Kidney (tissue), 14 donors: ENCODE results near the gene ZNF19. TPM values are rescaled to one million over a fixed set of nuclear protein-coding genes. Genes with fewer than 3 reads are reported as not detected.

Source experiments
- DNase-seq, 5 donors: peaks; one replicate each; pipeline ENCODE4 v3.0.0-alpha.2; 2013 to 2020
- FAIRE-seq: peaks from 2 replicates; lab custom pipeline; 2012; peaks lifted over from hg19 to GRCh38; lab: Jason Lieb, UNC
- H3K27ac ChIP-seq, 2 donors: one replicate each; pipeline ENCODE4 v1.7.0; 2013; ENCODE audit warnings: low read depth in 2 of 2, low read length in 2 of 2, inconsistent platforms in 1 of 2
- H3K27me3 ChIP-seq: one replicate; pipeline ENCODE4 v1.7.1; 2013; ENCODE audit warnings: low read length, inconsistent platforms; ENCODE audit not compliant: control insufficient read depth, insufficient read depth
- H3K36me3 ChIP-seq, 3 donors: one replicate each; pipeline versions ENCODE4 v1.7.0 to v1.7.1; 2013; ENCODE audit warnings: low read length in 3 of 3, control low read depth in 1 of 3, inconsistent platforms in 1 of 3; ENCODE audit not compliant: insufficient read depth in 3 of 3, control insufficient read depth in 2 of 3
- H3K4me1 ChIP-seq, 3 donors: one replicate each; pipeline versions ENCODE4 v1.7.0 to v1.7.1; 2013; ENCODE audit warnings: low read length in 3 of 3, inconsistent platforms in 1 of 3, low read depth in 1 of 3; ENCODE audit not compliant: control insufficient read depth in 2 of 3, insufficient read depth in 2 of 3
- H3K4me3 ChIP-seq, 3 donors: one replicate each; pipeline versions ENCODE4 v1.7.0 to v1.8.1; 2013; ENCODE audit warnings: low read length in 3 of 3, control low read depth in 1 of 3, inconsistent platforms in 1 of 3
- H3K9ac ChIP-seq, 3 donors: one replicate each; pipeline versions ENCODE4 v1.7.0 to v1.7.1; 2013; ENCODE audit warnings: low read length in 3 of 3, control low read depth in 1 of 3, inconsistent platforms in 1 of 3
- H3K9me3 ChIP-seq, 3 donors: one replicate each; pipeline versions ENCODE4 v1.7.0 to v1.7.1; 2013; ENCODE audit warnings: low read length in 3 of 3, control low read depth in 1 of 3, inconsistent platforms in 1 of 3; ENCODE audit not compliant: control insufficient read depth in 2 of 3, insufficient read depth in 1 of 3
- CTCF ChIP-seq: IDR thresholded peaks from 3 replicates; pipeline ENCODE4 v1.5.1; 2012; ENCODE audit warnings: mild to moderate bottlenecking, moderate library complexity, borderline replicate concordance; ENCODE audit not compliant: insufficient read depth; ENCODE audit errors: extremely low read depth
- intact Hi-C: fragments of 100-400 bp; cut with DNase I; formaldehyde crosslinking; loops from one replicate; pipeline ENCODE4 v1.11.1; 2022
- polyA plus RNA-seq: library from polyadenylated mRNA; stranded (reverse); fragments of 350-450 nt; fragmentation: Illumina TruSeq; extraction: RNeasy Lipid Tissue Mini Kit (QIAGEN cat#74804); gene quantifications from one replicate; pipeline ENCODE4 v1.2.3, GENCODE V29; 2014; ENCODE audit warnings: low read depth, low replicate concordance; ENCODE audit not compliant: insufficient read depth
- total RNA-seq: library from RNA; stranded (reverse); fragmentation: NEBNext Ultra II Directional; extraction: Animal tissue kit (Norgen Biotek cat#: 25700); gene quantifications from one replicate; pipeline ENCODE4 v1.2.1, GENCODE V29; 2021
- donor health status: control.
- donor health status: control.
- donor health status: control.
- donor health status: control.
- donor health status: control.
- donor health status: DM: yes; HTN: yes; CAD: no.
- donor health status: Normal renal cell carcinoma (clear cell type).

Gene ZNF19
- total and polyA plus RNA-seq, 2 donors from 2014 or later: 5.9 to 22.3 TPM

GRCh38 chr16:71460236-71460635 lies 28.9 kb downstream of the ZNF19 start:
- intact Hi-C loops: no loop called here
- no peaks in the 10 kb centered on the region for H3K9me3 ChIP-seq
- no peak overlapping the region for H3K9ac ChIP-seq
- H3K36me3 ChIP-seq: peaks cover 0 to 9% (median 0%) of the 10 kb centered on the region in 3 donors
- H3K27ac ChIP-seq: no peak overlapping the region
- no peak for TF ChIP-seq CTCF
- H3K4me3 ChIP-seq: no peak overlapping the region
- DNase-seq: no peak
- H3K27me3 ChIP-seq: no peaks in the 10 kb centered on the region
- peaks cover 0 to 4% (median 4%) of the 10 kb centered on the region in 3 donors for H3K4me1 ChIP-seq
- FAIRE-seq: no peak

- Histone ChIP-seq H3K4me1 (peaks cover 0 to 4% (median 4%) of the 10 kb centered on the region in 3 donors), H3K27me3 (no peaks in the 10 kb centered on the region), H3K9me3 (no peaks in the 10 kb centered on the region), H3K36me3 (peaks cover 0 to 13% (median 5%) of the 10 kb centered on the region in 3 donors), H3K27ac (no peak overlapping the region), H3K9ac (no peak overlapping the region), H3K4me3 (no peak overlapping the region)
- no peak for TF ChIP-seq CTCF
- intact Hi-C loops: no loop called here
- FAIRE-seq (no peak), DNase-seq (no peak)
These were observed 29.6 kb downstream of the ZNF19 start for GRCh38 chr16:71459510-71459909.

- Histone ChIP-seq H3K27me3 (no peaks in the 10 kb centered on the region), H3K4me1 (peaks cover 0 to 4% (median 0%) of the 10 kb centered on the region in 3 donors), H3K4me3 (no peak overlapping the region), H3K36me3 (peaks cover 6 to 35% (median 16%) of the 10 kb centered on the region in 3 donors), H3K9ac (no peak overlapping the region), H3K27ac (no peak overlapping the region), H3K9me3 (peaks cover 0 to 15% (median 0%) of the 10 kb centered on the region in 3 donors)
- no peak for TF ChIP-seq CTCF
- intact Hi-C loops: no loop called here
- no peak for DNase-seq
- FAIRE-seq: no peak
These were observed 32.3 kb downstream of the ZNF19 start for GRCh38 chr16:71456801-71457200.

- FAIRE-seq (no peak), DNase-seq (no peak)
- H3K4me3 ChIP-seq: no peak overlapping the region
- no peak overlapping the region for H3K27ac ChIP-seq
- H3K4me1 ChIP-seq: no peaks in the 10 kb centered on the region
- no peaks in the 10 kb centered on the region for H3K27me3 ChIP-seq
- peaks cover 25 to 72% (median 42%) of the 10 kb centered on the region in 3 donors for H3K36me3 ChIP-seq
- intact Hi-C loops: no loop called here
- TF ChIP-seq CTCF: no peak
- no peak overlapping the region for H3K9ac ChIP-seq
- peaks cover 18 to 51% (median 29%) of the 10 kb centered on the region in 3 donors for H3K9me3 ChIP-seq
These were observed 36.1 kb downstream of the ZNF19 start for GRCh38 chr16:71453036-71453435.
